Neural cell (in vitro differentiated cells): ENCODE measurements around the gene DIPK2B. TPM values are rescaled to one million over a fixed set of nuclear protein-coding genes. Genes with fewer than 3 reads are reported as not detected.

Experiments
- H2AFZ ChIP-seq: fragments of 200-600, 300-800 bp; sonication (generic), shearing (Covaris generic); 2 replicates; pipeline ENCODE4 v1.6.0; 2014; ENCODE audit warnings: low read depth, mild to moderate bottlenecking, antibody characterized with exemption, low read length, moderate library complexity
- H3F3A ChIP-seq: fragments of 200-600 bp; shearing (Covaris generic); 2 replicates; pipeline ENCODE4 v1.6.1; 2016; ENCODE audit warnings: mild to moderate bottlenecking, moderate library complexity, mixed read lengths, antibody characterized with exemption, low read length; ENCODE audit not compliant: insufficient read depth, poor library complexity, severe bottlenecking
- H3K27ac ChIP-seq: fragments of 200-600, 300-800 bp; sonication (generic), shearing (Covaris generic); 2 replicates; pipeline ENCODE4 v1.5.1; 2014; ENCODE audit warnings: mild to moderate bottlenecking, low read length, moderate library complexity
- H3K27me3 ChIP-seq: fragments of 300-800, 200-600 bp; sonication (generic), shearing (Covaris generic); 2 replicates; pipeline ENCODE4 v1.6.0; 2014; ENCODE audit warnings: mild to moderate bottlenecking, low read depth, low read length, moderate library complexity; ENCODE audit not compliant: insufficient read depth
- H3K36me3 ChIP-seq: fragments of 300-800, 200-600 bp; sonication (generic), shearing (Covaris generic); 2 replicates; pipeline ENCODE4 v1.5.1; 2014; ENCODE audit warnings: mild to moderate bottlenecking, antibody characterized with exemption, low read length, moderate library complexity; ENCODE audit not compliant: insufficient read depth
- H3K4me2 ChIP-seq: fragments of 300-800, 200-600 bp; sonication (generic), shearing (Covaris generic); 2 replicates; pipeline ENCODE4 v1.6.0; 2014; ENCODE audit warnings: mild to moderate bottlenecking, low read length
- H3K4me3 ChIP-seq: fragments of 300-800, 200-600 bp; sonication (generic), shearing (Covaris generic); 2 replicates; pipeline ENCODE4 v1.5.1; 2014; ENCODE audit warnings: mild to moderate bottlenecking, low read length, moderate library complexity
- H3K79me2 ChIP-seq: fragments of 200-600 bp; shearing (Covaris generic); replicated peaks from 2 replicates; pipeline ENCODE4 v1.6.0; 2014; ENCODE audit warnings: mild to moderate bottlenecking, low read length, moderate library complexity; ENCODE audit not compliant: insufficient read depth
- H3K9ac ChIP-seq: fragments of 300-800, 200-600 bp; sonication (generic), shearing (Covaris generic); 2 replicates; pipeline ENCODE4 v1.6.1; 2016; ENCODE audit warnings: mild to moderate bottlenecking, low read length, mixed read lengths
- H3K9me2 ChIP-seq: fragments of 200-600 bp; shearing (Covaris generic); 2 replicates; pipeline ENCODE4 v1.6.1; 2016; ENCODE audit warnings: mild to moderate bottlenecking, low read length, mixed read lengths; ENCODE audit not compliant: insufficient read depth
- H3K9me3 ChIP-seq: fragments of 200-600, 300-800 bp; sonication (generic), shearing (Covaris generic); 2 replicates; pipeline ENCODE4 v1.6.1; 2016; ENCODE audit warnings: mild to moderate bottlenecking, mixed run types, low read length, moderate library complexity, mixed read lengths
- H4K20me1 ChIP-seq: fragments of 200-600 bp; shearing (Covaris generic); 2 replicates; pipeline ENCODE4 v1.6.1; 2016; ENCODE audit warnings: mild to moderate bottlenecking, mixed run types; ENCODE audit not compliant: insufficient read depth
- EP300 ChIP-seq: fragments of 450-650 bp; conservative IDR thresholded peaks from 2 replicates; pipeline ENCODE4 v1.6.1; 2014; ENCODE audit warnings: antibody characterized with exemption, mild to moderate bottlenecking, moderate library complexity; ENCODE audit not compliant: poor library complexity, severe bottlenecking
- EZH2 ChIP-seq: fragments of 200-600, 300-800 bp; shearing (Covaris generic), sonication (generic); IDR thresholded peaks from 2 replicates; pipeline ENCODE4 v1.6.1; 2014; ENCODE audit warnings: antibody characterized with exemption, low read length, borderline replicate concordance, mild to moderate bottlenecking; ENCODE audit not compliant: insufficient read depth, poor library complexity, severe bottlenecking
- MXI1 ChIP-seq: fragments of 450-650 bp; conservative IDR thresholded peaks from 2 replicates; pipeline ENCODE4 v1.6.1; 2014; ENCODE audit warnings: antibody characterized with exemption, mild to moderate bottlenecking; ENCODE audit not compliant: poor library complexity, severe bottlenecking
- POLR2AphosphoS5 ChIP-seq: IDR thresholded peaks from 2 replicates; pipeline ENCODE4 v1.6.1; 2012
- RAD21 ChIP-seq: fragments of 450-650 bp; conservative IDR thresholded peaks from 2 replicates; pipeline ENCODE4 v1.6.1; 2014; ENCODE audit warnings: antibody characterized with exemption, mild to moderate bottlenecking, moderate library complexity
- SMC3 ChIP-seq: fragments of 450-650 bp; conservative IDR thresholded peaks from 2 replicates; pipeline ENCODE4 v1.6.1; 2014; ENCODE audit warnings: antibody characterized with exemption, mild to moderate bottlenecking, moderate library complexity; ENCODE audit not compliant: poor library complexity
- TAF1 ChIP-seq: IDR thresholded peaks from 2 replicates; pipeline ENCODE4 v1.6.1; 2012; ENCODE audit warnings: low read depth
- polyA plus RNA-seq: library from polyadenylated mRNA; depleted of rRNA; stranded (reverse); fragments of >200 nt; gene quantifications from 2 replicates; pipeline ENCODE4 v1.2.3, GENCODE V29; 2014
- TF ChIP-seq, protein P1 (sequence below): fragments of 450-650 bp; IDR thresholded peaks from 2 replicates; pipeline ENCODE4 v1.5.1; 2014; ENCODE audit warnings: antibody characterized with exemption, mild to moderate bottlenecking, moderate library complexity; ENCODE audit not compliant: poor library complexity, severe bottlenecking
- TF ChIP-seq, protein P2 (sequence below): IDR thresholded peaks from 2 replicates; pipeline ENCODE4 v1.6.1; 2012; ENCODE audit warnings: borderline replicate concordance

Gene DIPK2B
- polyA plus RNA-seq, 1 donor from 2014 or later: not detected

DNA sequence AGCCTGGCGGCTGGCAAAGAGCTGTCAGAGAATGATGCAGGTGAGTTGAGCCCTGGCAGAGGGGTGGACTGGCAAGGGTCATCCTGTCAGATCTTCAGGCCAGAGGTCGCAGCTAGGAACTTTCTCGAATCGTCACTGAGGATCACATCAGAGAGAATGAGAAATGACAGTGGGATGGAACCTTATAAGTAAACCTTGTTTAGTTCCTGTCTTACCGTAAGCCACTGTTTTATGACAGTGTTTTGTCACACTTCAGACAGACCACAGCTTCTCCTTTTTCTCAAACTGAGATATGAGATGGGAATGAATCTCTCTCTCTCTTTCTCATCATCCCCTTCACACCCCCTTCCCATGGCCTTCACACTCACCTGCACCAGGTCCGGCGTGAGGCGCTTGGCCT is 9.3 kb downstream of the DIPK2B start:
- Histone ChIP-seq H3K9me2 (no peaks in the 10 kb centered on the region), H3K36me3 (no peaks in the 10 kb centered on the region), H3K4me3 (no peak overlapping the region), H3K9ac (no peak overlapping the region), H3K27me3 (no peaks in the 10 kb centered on the region), H4K20me1 (no peaks in the 10 kb centered on the region), H2AFZ (no peak overlapping the region), H3K27ac (no peak overlapping the region), H3K9me3 (no peaks in the 10 kb centered on the region), H3K4me2 (no peak overlapping the region), H3F3A (no peaks in the 10 kb centered on the region), H3K79me2 (no peaks in the 10 kb centered on the region)
- TF ChIP-seq RAD21: no peak
- TF ChIP-seq, protein P1, sequence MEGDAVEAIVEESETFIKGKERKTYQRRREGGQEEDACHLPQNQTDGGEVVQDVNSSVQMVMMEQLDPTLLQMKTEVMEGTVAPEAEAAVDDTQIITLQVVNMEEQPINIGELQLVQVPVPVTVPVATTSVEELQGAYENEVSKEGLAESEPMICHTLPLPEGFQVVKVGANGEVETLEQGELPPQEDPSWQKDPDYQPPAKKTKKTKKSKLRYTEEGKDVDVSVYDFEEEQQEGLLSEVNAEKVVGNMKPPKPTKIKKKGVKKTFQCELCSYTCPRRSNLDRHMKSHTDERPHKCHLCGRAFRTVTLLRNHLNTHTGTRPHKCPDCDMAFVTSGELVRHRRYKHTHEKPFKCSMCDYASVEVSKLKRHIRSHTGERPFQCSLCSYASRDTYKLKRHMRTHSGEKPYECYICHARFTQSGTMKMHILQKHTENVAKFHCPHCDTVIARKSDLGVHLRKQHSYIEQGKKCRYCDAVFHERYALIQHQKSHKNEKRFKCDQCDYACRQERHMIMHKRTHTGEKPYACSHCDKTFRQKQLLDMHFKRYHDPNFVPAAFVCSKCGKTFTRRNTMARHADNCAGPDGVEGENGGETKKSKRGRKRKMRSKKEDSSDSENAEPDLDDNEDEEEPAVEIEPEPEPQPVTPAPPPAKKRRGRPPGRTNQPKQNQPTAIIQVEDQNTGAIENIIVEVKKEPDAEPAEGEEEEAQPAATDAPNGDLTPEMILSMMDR: no peak
- no peak for TF ChIP-seq EZH2
- no peak for TF ChIP-seq MXI1
- TF ChIP-seq EP300: no peak
- no peak for TF ChIP-seq SMC3
- TF ChIP-seq POLR2AphosphoS5: no peak
- TF ChIP-seq, protein P2, sequence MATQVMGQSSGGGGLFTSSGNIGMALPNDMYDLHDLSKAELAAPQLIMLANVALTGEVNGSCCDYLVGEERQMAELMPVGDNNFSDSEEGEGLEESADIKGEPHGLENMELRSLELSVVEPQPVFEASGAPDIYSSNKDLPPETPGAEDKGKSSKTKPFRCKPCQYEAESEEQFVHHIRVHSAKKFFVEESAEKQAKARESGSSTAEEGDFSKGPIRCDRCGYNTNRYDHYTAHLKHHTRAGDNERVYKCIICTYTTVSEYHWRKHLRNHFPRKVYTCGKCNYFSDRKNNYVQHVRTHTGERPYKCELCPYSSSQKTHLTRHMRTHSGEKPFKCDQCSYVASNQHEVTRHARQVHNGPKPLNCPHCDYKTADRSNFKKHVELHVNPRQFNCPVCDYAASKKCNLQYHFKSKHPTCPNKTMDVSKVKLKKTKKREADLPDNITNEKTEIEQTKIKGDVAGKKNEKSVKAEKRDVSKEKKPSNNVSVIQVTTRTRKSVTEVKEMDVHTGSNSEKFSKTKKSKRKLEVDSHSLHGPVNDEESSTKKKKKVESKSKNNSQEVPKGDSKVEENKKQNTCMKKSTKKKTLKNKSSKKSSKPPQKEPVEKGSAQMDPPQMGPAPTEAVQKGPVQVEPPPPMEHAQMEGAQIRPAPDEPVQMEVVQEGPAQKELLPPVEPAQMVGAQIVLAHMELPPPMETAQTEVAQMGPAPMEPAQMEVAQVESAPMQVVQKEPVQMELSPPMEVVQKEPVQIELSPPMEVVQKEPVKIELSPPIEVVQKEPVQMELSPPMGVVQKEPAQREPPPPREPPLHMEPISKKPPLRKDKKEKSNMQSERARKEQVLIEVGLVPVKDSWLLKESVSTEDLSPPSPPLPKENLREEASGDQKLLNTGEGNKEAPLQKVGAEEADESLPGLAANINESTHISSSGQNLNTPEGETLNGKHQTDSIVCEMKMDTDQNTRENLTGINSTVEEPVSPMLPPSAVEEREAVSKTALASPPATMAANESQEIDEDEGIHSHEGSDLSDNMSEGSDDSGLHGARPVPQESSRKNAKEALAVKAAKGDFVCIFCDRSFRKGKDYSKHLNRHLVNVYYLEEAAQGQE: no peak
- TF ChIP-seq TAF1: no peak

DNA sequence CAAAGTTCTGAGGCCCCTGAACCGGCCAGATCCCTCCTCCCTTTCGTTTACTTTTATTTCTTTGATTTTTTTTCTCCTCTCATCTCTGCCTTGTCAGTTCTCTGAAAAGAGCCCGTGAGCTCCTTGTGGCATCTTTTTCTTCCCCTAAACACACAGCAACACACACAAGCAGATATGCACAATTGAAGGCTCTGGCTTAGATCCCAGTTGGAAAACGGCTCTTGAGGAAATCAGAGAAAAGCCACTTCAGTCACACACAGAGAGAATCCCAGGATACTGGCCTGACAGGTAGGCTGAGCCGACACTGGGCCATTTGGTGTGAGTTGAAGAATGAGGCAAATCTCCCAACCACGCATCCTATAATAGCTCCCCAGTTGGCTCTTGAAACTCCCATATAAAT is 12.9 kb downstream of the DIPK2B start:
- H3K79me2 ChIP-seq: no peaks in the 10 kb centered on the region
- no peaks in the 10 kb centered on the region for H3K27me3 ChIP-seq
- H3K4me3 ChIP-seq: no peak overlapping the region
- no peaks in the 10 kb centered on the region for H4K20me1 ChIP-seq
- no peaks in the 10 kb centered on the region for H3F3A ChIP-seq
- no peaks in the 10 kb centered on the region for H3K36me3 ChIP-seq
- no peak overlapping the region for H3K9ac ChIP-seq
- no peaks in the 10 kb centered on the region for H3K9me2 ChIP-seq
- TF ChIP-seq EZH2: no peak
- TF ChIP-seq SMC3: no peak
- no peak for TF ChIP-seq EP300
- no peak for TF ChIP-seq TAF1
- TF ChIP-seq, protein P2: no peak
- TF ChIP-seq RAD21: no peak
- H2AFZ ChIP-seq: no peak overlapping the region
- no peak overlapping the region for H3K4me2 ChIP-seq
- H3K9me3 ChIP-seq: no peaks in the 10 kb centered on the region
- no peak overlapping the region for H3K27ac ChIP-seq
